ENCODE results near the gene PDE1C. TPM values are rescaled to one million over a fixed set of nuclear protein-coding genes. Genes with fewer than 3 reads are reported as not detected.

PDE1C gene
- total and polyA plus RNA-seq, 4 experiments from 2014 or later = not detected

DNA sequence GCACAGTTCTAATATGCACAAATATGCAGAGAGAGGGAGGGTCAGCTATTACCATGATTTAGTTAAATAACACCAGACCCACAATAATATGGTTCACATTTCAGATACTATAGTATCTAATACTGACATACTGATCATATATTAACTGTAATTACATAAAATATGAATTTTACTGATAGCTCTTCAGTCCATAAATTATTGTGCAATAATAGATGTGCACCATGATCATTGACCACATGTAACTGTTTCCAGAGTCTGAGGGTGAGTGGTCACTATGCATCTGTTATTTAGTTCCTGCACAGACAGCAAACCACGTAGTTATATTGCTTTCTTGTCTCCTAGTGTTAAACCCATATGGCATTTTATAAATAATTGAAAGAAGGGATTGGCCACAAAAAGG lies 353.9 kb downstream of the PDE1C start:
- Mint-ChIP-seq H3K36me3 (no peaks in the 10 kb centered on the region), H3K27me3 (no peaks in the 10 kb centered on the region), H3K4me3 (no peak overlapping the region), H3K4me1 (no peaks in the 10 kb centered on the region), H3K9me3 (peaks cover 0 to 28% (median 7%) of the 10 kb centered on the region in 8 donors), H3K27ac (no peak overlapping the region)
- ChIA-PET CTCF (ENCODE audit: partially characterized antibody) (no interaction called here), POLR2A (ENCODE audit: partially characterized antibody) (no interaction called here)
- Histone ChIP-seq H3K9me3 (ENCODE audit: control insufficient read depth in 1 of 2, low read length in 2 of 2) (no peaks in the 10 kb centered on the region), H3K36me3 (ENCODE audit: insufficient read depth, low read length) (no peaks in the 10 kb centered on the region), H3K27ac (ENCODE audit: low read depth, low read length) (no peak overlapping the region), H3K4me1 (ENCODE audit: insufficient read depth, low read length) (no peaks in the 10 kb centered on the region), H3K4me3 (ENCODE audit: low read length in 2 of 2) (no peak overlapping the region), H3K27me3 (ENCODE audit: insufficient read depth, low read length) (no peaks in the 10 kb centered on the region)
- no peak for DNase-seq
- intact Hi-C loops (cut with micrococcal nuclease) = no loop called here

DNA sequence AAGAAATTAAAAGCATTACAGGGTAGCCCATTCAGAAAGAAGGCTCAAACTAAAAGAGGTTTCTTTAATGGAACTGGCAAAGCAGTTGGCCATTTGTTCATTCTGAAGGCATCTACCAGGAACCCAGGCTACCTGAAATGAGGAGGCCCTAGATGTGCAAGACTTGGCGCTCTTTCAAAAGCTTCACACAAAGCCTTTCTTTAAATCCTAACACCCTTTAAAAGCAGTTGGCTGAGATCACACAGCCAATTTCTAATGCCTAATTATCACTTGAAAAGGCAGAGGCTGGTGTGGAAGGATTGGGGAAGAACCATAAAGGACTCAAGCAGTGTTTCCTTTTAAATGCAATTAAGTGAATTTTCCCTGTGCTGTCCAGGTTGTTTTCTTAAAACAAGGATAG lies 360.0 kb downstream of the PDE1C start:
- H3K4me3 ChIP-seq (ENCODE audit: low read length in 2 of 2) = no peak overlapping the region
- no peak overlapping the region for H3K27ac Mint-ChIP-seq
- H3K4me1 ChIP-seq (ENCODE audit: insufficient read depth, low read length) = no peaks in the 10 kb centered on the region
- no peak overlapping the region for H3K27ac ChIP-seq (ENCODE audit: low read depth, low read length)
- H3K4me3 Mint-ChIP-seq = no peak overlapping the region
- CTCF ChIA-PET (ENCODE audit: partially characterized antibody) = no interaction called here
- POLR2A ChIA-PET (ENCODE audit: partially characterized antibody) = no interaction called here
- intact Hi-C loops (cut with micrococcal nuclease) = no loop called here
- H3K36me3 ChIP-seq (ENCODE audit: insufficient read depth, low read length) = no peaks in the 10 kb centered on the region
- H3K27me3 ChIP-seq (ENCODE audit: insufficient read depth, low read length) = no peaks in the 10 kb centered on the region
- no peaks in the 10 kb centered on the region for H3K36me3 Mint-ChIP-seq
- H3K9me3 ChIP-seq (ENCODE audit: control insufficient read depth in 1 of 2, low read length in 2 of 2) = no peaks in the 10 kb centered on the region
- H3K9me3 Mint-ChIP-seq = peaks cover 0 to 21% (median 5%) of the 10 kb centered on the region in 8 donors
- no peak for DNase-seq
- no peaks in the 10 kb centered on the region for H3K27me3 Mint-ChIP-seq
- H3K4me1 Mint-ChIP-seq = no peaks in the 10 kb centered on the region

DNA sequence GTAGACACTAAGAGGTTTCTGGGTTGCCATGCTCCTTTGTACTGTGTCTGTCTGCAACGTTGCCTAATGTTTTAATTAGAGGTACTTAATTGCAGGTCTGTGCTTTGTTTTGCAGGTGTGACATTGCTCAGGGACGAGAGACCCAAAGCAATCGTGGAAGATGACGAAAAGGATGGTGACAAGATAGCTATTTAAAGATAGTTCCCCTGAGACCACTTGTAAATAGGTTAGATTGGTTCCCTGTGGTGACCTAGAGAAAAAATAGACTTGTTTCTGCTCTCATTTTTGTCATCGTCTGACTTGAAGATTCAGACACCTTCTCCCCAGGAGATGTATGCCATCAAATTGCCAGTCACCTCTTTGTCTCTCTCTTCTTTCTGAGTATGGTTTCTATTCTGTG lies 363.1 kb downstream of the PDE1C start:
- Histone ChIP-seq H3K9me3 (ENCODE audit: control insufficient read depth in 1 of 2, low read length in 2 of 2) (no peaks in the 10 kb centered on the region), H3K4me1 (ENCODE audit: insufficient read depth, low read length) (no peaks in the 10 kb centered on the region), H3K36me3 (ENCODE audit: insufficient read depth, low read length) (no peaks in the 10 kb centered on the region), H3K27me3 (ENCODE audit: insufficient read depth, low read length) (no peaks in the 10 kb centered on the region), H3K27ac (ENCODE audit: low read depth, low read length) (no peak overlapping the region), H3K4me3 (ENCODE audit: low read length in 2 of 2) (no peak overlapping the region)
- POLR2A ChIA-PET (ENCODE audit: partially characterized antibody) = no interaction called here
- intact Hi-C loops (cut with micrococcal nuclease) = no loop called here
- no peak overlapping the region for H3K4me3 Mint-ChIP-seq
- no peaks in the 10 kb centered on the region for H3K4me1 Mint-ChIP-seq
- DNase-seq = no peak
- no peaks in the 10 kb centered on the region for H3K27me3 Mint-ChIP-seq
- no peaks in the 10 kb centered on the region for H3K36me3 Mint-ChIP-seq
- H3K9me3 Mint-ChIP-seq = peaks cover 0 to 8% (median 1%) of the 10 kb centered on the region in 8 donors
- H3K27ac Mint-ChIP-seq = no peak overlapping the region
- CTCF ChIA-PET (ENCODE audit: partially characterized antibody) = no interaction called here

DNA sequence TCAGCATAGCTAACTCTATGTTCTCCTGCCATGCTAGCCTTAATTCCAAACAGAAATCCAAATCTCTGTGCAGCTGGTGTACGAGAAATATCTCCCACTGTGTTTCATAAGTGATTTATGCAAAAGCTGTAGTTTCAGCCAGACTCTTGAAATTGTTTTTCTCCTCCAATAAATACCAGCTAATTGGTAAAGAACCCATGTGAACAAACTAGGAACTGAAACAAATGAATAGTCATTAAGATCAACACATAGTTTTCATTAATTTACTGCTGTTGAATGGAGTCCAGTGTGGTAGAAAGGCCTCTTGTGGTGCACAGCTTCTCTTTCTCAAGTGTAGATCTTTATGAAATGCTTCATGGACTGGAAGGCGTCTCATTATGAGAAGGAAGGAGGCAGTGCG lies 364.8 kb downstream of the PDE1C start:
- no peaks in the 10 kb centered on the region for H3K9me3 ChIP-seq (ENCODE audit: control insufficient read depth in 1 of 2, low read length in 2 of 2)
- H3K4me3 ChIP-seq (ENCODE audit: low read length in 2 of 2) = no peak overlapping the region
- no peaks in the 10 kb centered on the region for H3K4me1 ChIP-seq (ENCODE audit: insufficient read depth, low read length)
- Mint-ChIP-seq H3K4me3 (no peak overlapping the region), H3K4me1 (no peaks in the 10 kb centered on the region), H3K27ac (no peak overlapping the region), H3K27me3 (no peaks in the 10 kb centered on the region), H3K36me3 (no peaks in the 10 kb centered on the region), H3K9me3 (peaks cover 0 to 4% (median 2%) of the 10 kb centered on the region in 8 donors)
- H3K27me3 ChIP-seq (ENCODE audit: insufficient read depth, low read length) = no peaks in the 10 kb centered on the region
- DNase-seq = no peak
- H3K27ac ChIP-seq (ENCODE audit: low read depth, low read length) = no peak overlapping the region
- ChIA-PET POLR2A (ENCODE audit: partially characterized antibody) (no interaction called here), CTCF (ENCODE audit: partially characterized antibody) (no interaction called here)
- intact Hi-C loops (cut with micrococcal nuclease) = no loop called here
- no peaks in the 10 kb centered on the region for H3K36me3 ChIP-seq (ENCODE audit: insufficient read depth, low read length)

DNA sequence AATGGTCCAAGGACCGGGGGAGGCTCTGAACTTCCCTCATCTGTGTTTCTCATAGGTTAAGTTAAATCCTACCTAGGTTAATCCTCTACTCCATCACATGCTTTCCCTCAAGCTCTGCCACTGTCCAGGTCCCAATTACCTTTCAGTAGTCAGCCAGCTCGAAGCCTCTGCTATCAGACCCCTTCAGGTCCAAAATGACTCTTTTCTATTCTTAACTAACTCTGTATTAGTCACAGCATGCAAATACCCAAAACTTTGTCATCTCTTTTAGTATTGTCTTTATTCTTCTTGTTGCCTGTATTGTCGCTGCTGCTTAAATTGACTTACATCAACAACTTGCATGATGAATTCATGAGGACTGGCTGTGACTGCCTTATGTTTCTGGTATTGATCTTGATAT lies 367.9 kb downstream of the PDE1C start:
- intact Hi-C loops (cut with micrococcal nuclease) = no loop called here
- Histone ChIP-seq H3K9me3 (ENCODE audit: control insufficient read depth in 1 of 2, low read length in 2 of 2) (no peaks in the 10 kb centered on the region), H3K4me1 (ENCODE audit: insufficient read depth, low read length) (no peaks in the 10 kb centered on the region), H3K4me3 (ENCODE audit: low read length in 2 of 2) (no peak overlapping the region), H3K36me3 (ENCODE audit: insufficient read depth, low read length) (no peaks in the 10 kb centered on the region), H3K27me3 (ENCODE audit: insufficient read depth, low read length) (no peaks in the 10 kb centered on the region), H3K27ac (ENCODE audit: low read depth, low read length) (no peak overlapping the region)
- ChIA-PET POLR2A (ENCODE audit: partially characterized antibody) (no interaction called here), CTCF (ENCODE audit: partially characterized antibody) (no interaction called here)
- Mint-ChIP-seq H3K4me3 (no peak overlapping the region), H3K36me3 (no peaks in the 10 kb centered on the region), H3K27me3 (no peaks in the 10 kb centered on the region), H3K27ac (no peak overlapping the region), H3K4me1 (no peaks in the 10 kb centered on the region), H3K9me3 (peaks cover 0 to 6% (median 3%) of the 10 kb centered on the region in 8 donors)
- no peak for DNase-seq
